ENCODE data around the gene COX6A2. TPM values are rescaled to one million over a fixed set of nuclear protein-coding genes. Genes with fewer than 3 reads are reported as not detected.

COX6A2 gene
- total RNA-seq, 4 donors from 2014 or later, result not detected

GRCh38 chr16:31429314-31429713 lies 1.2 kb upstream of the COX6A2 start:
- H3K27ac ChIP-seq, result no peak overlapping the region
- peaks cover 16% of the 10 kb centered on the region for H3K4me1 ChIP-seq
- TF ChIP-seq CTCF (IDR thresholded peaks at IDR 0.05) (no peak), EP300 (IDR thresholded peaks at IDR 0.05) (no peak), POLR2AphosphoS5 (IDR thresholded peaks at IDR 0.05) (no peak), POLR2A (IDR thresholded peaks at IDR 0.05) (no peak)
- no peak overlapping the region for H3K4me3 ChIP-seq
- DNase-seq (ENCODE audit: low spot score in 2 of 2), result no peak
- H3K27me3 ChIP-seq, result no peaks in the 10 kb centered on the region
- H3K36me3 ChIP-seq, result no peaks in the 10 kb centered on the region
- no peaks in the 10 kb centered on the region for H3K9me3 ChIP-seq
- WGBS, result 4% methylated on average over 1 of the region's 1 CpG

DNA sequence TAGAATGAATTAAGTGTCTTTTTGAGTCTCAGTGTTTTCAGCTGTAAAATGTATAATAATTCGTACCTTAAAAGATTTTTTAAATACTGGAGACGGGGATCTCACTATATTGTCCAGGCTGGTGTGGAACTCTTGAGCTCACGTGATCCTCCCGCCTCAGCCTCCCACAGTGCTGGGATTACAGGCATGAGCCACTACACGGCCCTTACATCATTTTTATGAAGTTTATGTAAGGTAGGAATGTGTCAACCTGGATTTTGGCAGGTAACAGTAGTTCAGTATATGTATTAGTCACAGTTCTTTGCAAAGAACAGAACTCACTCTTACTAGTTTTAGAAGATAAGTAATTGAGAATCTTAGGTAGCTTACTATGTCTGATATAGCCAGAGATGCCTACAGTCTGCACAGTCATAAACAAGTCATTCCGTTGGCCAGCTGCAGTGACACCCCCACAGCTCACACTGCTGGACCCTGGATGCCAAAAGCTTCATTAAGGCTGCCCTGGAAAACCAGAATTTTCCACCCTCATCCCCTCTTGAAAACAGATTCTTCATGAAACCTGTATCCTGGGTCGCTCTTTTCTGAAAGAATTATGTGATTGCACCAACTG lies 583 bp upstream of the COX6A2 start:
- Histone ChIP-seq H3K27me3 (no peaks in the 10 kb centered on the region), H3K36me3 (no peaks in the 10 kb centered on the region), H3K9me3 (no peaks in the 10 kb centered on the region), H3K4me1 (peaks cover 16% of the 10 kb centered on the region), H3K4me3 (no peak overlapping the region), H3K27ac (no peak overlapping the region)
- WGBS, result 71% methylated on average over 7 of the region's 7 CpGs
- TF ChIP-seq EP300 (IDR thresholded peaks at IDR 0.05) (no peak), POLR2A (IDR thresholded peaks at IDR 0.05) (no peak), POLR2AphosphoS5 (IDR thresholded peaks at IDR 0.05) (no peak), CTCF (IDR thresholded peaks at IDR 0.05) (no peak)
- no peak for DNase-seq (ENCODE audit: low spot score in 2 of 2)

- peaks cover 16% of the 10 kb centered on the region for H3K4me1 ChIP-seq
- no peak for DNase-seq (ENCODE audit: low spot score in 2 of 2)
- peaks cover under 1% of the 10 kb centered on the region for H3K27me3 ChIP-seq
- peak overlapping the region; percentile 44 for H3K4me3 ChIP-seq
- H3K9me3 ChIP-seq, result no peaks in the 10 kb centered on the region
- no peaks in the 10 kb centered on the region for H3K36me3 ChIP-seq
- 58% methylated on average over 5 of the region's 83 CpGs for WGBS
- no peak overlapping the region for H3K27ac ChIP-seq
- no peak for TF ChIP-seq CTCF (IDR thresholded peaks at IDR 0.05)
- TF ChIP-seq EP300 (IDR thresholded peaks at IDR 0.05), result no peak
- no peak for TF ChIP-seq POLR2AphosphoS5 (IDR thresholded peaks at IDR 0.05)
- TF ChIP-seq POLR2A (IDR thresholded peaks at IDR 0.05), result no peak
These were observed 500 bp downstream of the COX6A2 start for GRCh38 chr16:31427441-31428278.

GRCh38 chr16:31423801-31424200 lies 4.4 kb downstream of the COX6A2 start:
- Histone ChIP-seq H3K4me3 (no peak overlapping the region), H3K9me3 (no peaks in the 10 kb centered on the region), H3K36me3 (no peaks in the 10 kb centered on the region), H3K27ac (no peak overlapping the region), H3K4me1 (peaks cover 10% of the 10 kb centered on the region), H3K27me3 (peaks cover 3% of the 10 kb centered on the region)
- TF ChIP-seq EP300 (IDR thresholded peaks at IDR 0.05) (no peak), POLR2AphosphoS5 (IDR thresholded peaks at IDR 0.05) (no peak), CTCF (IDR thresholded peaks at IDR 0.05) (no peak), POLR2A (IDR thresholded peaks at IDR 0.05) (no peak)
- DNase-seq (ENCODE audit: low spot score in 2 of 2), result no peak
- WGBS, result 60% methylated on average over 3 of the region's 12 CpGs

DNA sequence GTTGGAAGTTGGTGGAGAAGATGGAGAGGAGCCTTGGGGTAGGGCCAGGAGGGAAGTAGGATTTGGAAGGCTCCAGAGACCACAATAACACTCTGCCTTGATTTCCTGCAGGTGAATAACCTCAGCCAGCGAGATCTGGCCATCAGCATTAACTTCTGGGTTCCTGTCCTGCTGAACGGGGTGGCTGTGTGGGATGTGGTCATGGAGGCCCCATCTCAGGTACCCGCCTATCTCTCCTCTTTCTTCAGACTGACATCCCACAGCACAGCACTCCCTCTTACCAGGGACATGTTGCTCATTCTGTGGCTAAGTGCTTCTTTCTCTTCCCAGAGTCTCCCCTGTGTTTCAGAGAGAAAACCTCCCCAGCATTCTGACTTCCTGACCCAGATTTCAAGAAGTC lies 4.9 kb downstream of the COX6A2 start:
- Histone ChIP-seq H3K36me3 (no peaks in the 10 kb centered on the region), H3K27ac (no peak overlapping the region), H3K4me1 (peaks cover 10% of the 10 kb centered on the region), H3K4me3 (no peak overlapping the region), H3K9me3 (no peaks in the 10 kb centered on the region), H3K27me3 (peaks cover 3% of the 10 kb centered on the region)
- no peak for DNase-seq (ENCODE audit: low spot score in 2 of 2)
- TF ChIP-seq CTCF (IDR thresholded peaks at IDR 0.05) (no peak), EP300 (IDR thresholded peaks at IDR 0.05) (no peak), POLR2A (IDR thresholded peaks at IDR 0.05) (no peak), POLR2AphosphoS5 (IDR thresholded peaks at IDR 0.05) (no peak)
- WGBS, result 68% methylated on average over 3 of the region's 3 CpGs

All from suprapubic skin (tissue), 4 donors.